Panc1 (cell line): ENCODE data around the gene MYLK. TPM values are rescaled to one million over a fixed set of nuclear protein-coding genes. Genes with fewer than 3 reads are reported as not detected.

Source experiments
- ATAC-seq: fragments of 200-7000 bp; cut with Tn5 transposase; 2 replicates; pipeline ENCODE4 v1.9.1; 2020; ENCODE audit warnings: mild to moderate bottlenecking, moderate library complexity
- BruUV-seq: library from RNA; stranded (reverse); fragments of 400-500 nt; replicated peaks from 2 replicates; lab custom pipeline; 2021; lab: Mats Ljungman, UMichigan
- CTCF ChIA-PET: fragments of 300-600 bp; sonication (Branson Sonifier 250); formaldehyde crosslinking; loops from one replicate; lab custom pipeline; 2022; ENCODE audit warnings: antibody characterized with exemption; lab: Charles Lee
- POLR2A ChIA-PET: fragments of 300-600 bp; sonication (Branson Sonifier 250); formaldehyde crosslinking; loops from one replicate; lab custom pipeline; 2022; ENCODE audit warnings: antibody characterized with exemption; lab: Charles Lee
- DNase-seq: peaks from one replicate; pipeline ENCODE4 v3.0.0-alpha.2; 2010; ENCODE audit warnings: low read depth, low spot score
- H3K27ac ChIP-seq: 2 replicates; pipeline ENCODE4 v1.5.1; 2011; ENCODE audit warnings: mild to moderate bottlenecking, low read length, inconsistent platforms
- H3K27me3 ChIP-seq: fragments of 200-500 bp; sonication (Bioruptor generic); 2 replicates; pipeline ENCODE4 v1.6.0; 2014; ENCODE audit warnings: low read length, inconsistent platforms; ENCODE audit not compliant: control insufficient read depth, insufficient read depth
- H3K36me3 ChIP-seq: fragments of 200-500 bp; sonication (Bioruptor generic); 2 replicates; pipeline ENCODE4 v1.5.1; 2014; ENCODE audit warnings: inconsistent platforms, mild to moderate bottlenecking, low read length, moderate library complexity; ENCODE audit not compliant: control insufficient read depth, insufficient read depth
- H3K4me1 ChIP-seq: 2 replicates; pipeline ENCODE4 v1.5.1; 2011; ENCODE audit warnings: inconsistent platforms, mild to moderate bottlenecking, low read length, moderate library complexity; ENCODE audit not compliant: control insufficient read depth, insufficient read depth
- H3K4me3 ChIP-seq, 2 experiments: 2 replicates each; pipeline ENCODE4 v1.5.1; 2011 to 2012; ENCODE audit warnings: low read depth in 2 of 2, low read length in 2 of 2, mild to moderate bottlenecking in 2 of 2, inconsistent platforms in 1 of 2, moderate library complexity in 1 of 2
- H3K9me3 ChIP-seq: fragments of 200-500 bp; sonication (Bioruptor generic); 2 replicates; pipeline ENCODE4 v1.5.1; 2014; ENCODE audit warnings: low read depth, mild to moderate bottlenecking, inconsistent platforms, low read length, moderate library complexity; ENCODE audit not compliant: control insufficient read depth, insufficient read depth
- CTCF ChIP-seq: fragments of 450-650 bp; IDR thresholded peaks from 2 replicates; pipeline ENCODE4 v1.5.1; 2017; ENCODE audit warnings: mild to moderate bottlenecking
- POLR2AphosphoS5 ChIP-seq: IDR thresholded peaks from 2 replicates; pipeline ENCODE4 v1.6.1; 2012; ENCODE audit warnings: mild to moderate bottlenecking, low read depth, low read length, moderate library complexity
- SIN3A ChIP-seq: IDR thresholded peaks from 2 replicates; pipeline ENCODE4 v1.6.1; 2012; ENCODE audit warnings: low read depth, mild to moderate bottlenecking, low read length, moderate library complexity, borderline replicate concordance; ENCODE audit not compliant: insufficient read depth
- TCF7L2 ChIP-seq: IDR thresholded peaks from 2 replicates; pipeline ENCODE4 v1.6.1; 2011; ENCODE audit warnings: mild to moderate bottlenecking, low read depth, low read length, inconsistent platforms
- in situ Hi-C: cut with HindIII; loops from 2 replicates; pipeline ENCODE4 v1.10.0; 2016; ENCODE audit warnings: low sequenced_read_pairs, low pct_unique_long_range_greater_than_20kb
- intact Hi-C: fragments of 100-400 bp; cut with micrococcal nuclease; formaldehyde crosslinking; loops from one replicate; pipeline ENCODE4 v1.10.0; 2022; ENCODE audit not compliant: unreplicated experiment
- total RNA-seq: library from RNA; stranded (reverse); gene quantifications from one replicate; pipeline ENCODE4 v1.2.1, GENCODE V29; 2021; ENCODE audit not compliant: unreplicated experiment
- TF ChIP-seq, protein P1 (sequence below), 2 experiments: IDR thresholded peaks; 2 replicates each; pipeline ENCODE4 v1.6.1; 2011 to 2012; ENCODE audit warnings: low read depth in 2 of 2, control low read depth in 1 of 2, low read length in 1 of 2, mild to moderate bottlenecking in 1 of 2, moderate library complexity in 1 of 2; ENCODE audit not compliant: insufficient read depth in 1 of 2

Gene MYLK
- total RNA-seq, 1 experiment from 2014 or later: 29.7 TPM

- Histone ChIP-seq H3K9me3 (no peaks in the 10 kb centered on the region), H3K4me1 (no peaks in the 10 kb centered on the region), H3K27ac (no peak overlapping the region), H3K27me3 (no peaks in the 10 kb centered on the region), H3K4me3 (no peak overlapping the region), H3K36me3 (no peaks in the 10 kb centered on the region)
- ChIA-PET CTCF (no interaction called here), POLR2A (no interaction called here)
- in situ Hi-C loops: no loop called here
- ATAC-seq (no peak), DNase-seq (no peak)
- TF ChIP-seq, protein P1, sequence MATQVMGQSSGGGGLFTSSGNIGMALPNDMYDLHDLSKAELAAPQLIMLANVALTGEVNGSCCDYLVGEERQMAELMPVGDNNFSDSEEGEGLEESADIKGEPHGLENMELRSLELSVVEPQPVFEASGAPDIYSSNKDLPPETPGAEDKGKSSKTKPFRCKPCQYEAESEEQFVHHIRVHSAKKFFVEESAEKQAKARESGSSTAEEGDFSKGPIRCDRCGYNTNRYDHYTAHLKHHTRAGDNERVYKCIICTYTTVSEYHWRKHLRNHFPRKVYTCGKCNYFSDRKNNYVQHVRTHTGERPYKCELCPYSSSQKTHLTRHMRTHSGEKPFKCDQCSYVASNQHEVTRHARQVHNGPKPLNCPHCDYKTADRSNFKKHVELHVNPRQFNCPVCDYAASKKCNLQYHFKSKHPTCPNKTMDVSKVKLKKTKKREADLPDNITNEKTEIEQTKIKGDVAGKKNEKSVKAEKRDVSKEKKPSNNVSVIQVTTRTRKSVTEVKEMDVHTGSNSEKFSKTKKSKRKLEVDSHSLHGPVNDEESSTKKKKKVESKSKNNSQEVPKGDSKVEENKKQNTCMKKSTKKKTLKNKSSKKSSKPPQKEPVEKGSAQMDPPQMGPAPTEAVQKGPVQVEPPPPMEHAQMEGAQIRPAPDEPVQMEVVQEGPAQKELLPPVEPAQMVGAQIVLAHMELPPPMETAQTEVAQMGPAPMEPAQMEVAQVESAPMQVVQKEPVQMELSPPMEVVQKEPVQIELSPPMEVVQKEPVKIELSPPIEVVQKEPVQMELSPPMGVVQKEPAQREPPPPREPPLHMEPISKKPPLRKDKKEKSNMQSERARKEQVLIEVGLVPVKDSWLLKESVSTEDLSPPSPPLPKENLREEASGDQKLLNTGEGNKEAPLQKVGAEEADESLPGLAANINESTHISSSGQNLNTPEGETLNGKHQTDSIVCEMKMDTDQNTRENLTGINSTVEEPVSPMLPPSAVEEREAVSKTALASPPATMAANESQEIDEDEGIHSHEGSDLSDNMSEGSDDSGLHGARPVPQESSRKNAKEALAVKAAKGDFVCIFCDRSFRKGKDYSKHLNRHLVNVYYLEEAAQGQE (IDR thresholded peaks at IDR 0.05; ENCODE audit: insufficient read depth in 1 of 2, low read depth in 2 of 2, low read length in 1 of 2): no peak
- TF ChIP-seq CTCF (no peak), TCF7L2 (no peak), POLR2AphosphoS5 (no peak), SIN3A (no peak)
- intact Hi-C loops: no loop called here
- no TSS peak for BruUV-seq
Measured at GRCh38 chr3:123621850-123622189, 262.3 kb downstream of the MYLK start.

DNA sequence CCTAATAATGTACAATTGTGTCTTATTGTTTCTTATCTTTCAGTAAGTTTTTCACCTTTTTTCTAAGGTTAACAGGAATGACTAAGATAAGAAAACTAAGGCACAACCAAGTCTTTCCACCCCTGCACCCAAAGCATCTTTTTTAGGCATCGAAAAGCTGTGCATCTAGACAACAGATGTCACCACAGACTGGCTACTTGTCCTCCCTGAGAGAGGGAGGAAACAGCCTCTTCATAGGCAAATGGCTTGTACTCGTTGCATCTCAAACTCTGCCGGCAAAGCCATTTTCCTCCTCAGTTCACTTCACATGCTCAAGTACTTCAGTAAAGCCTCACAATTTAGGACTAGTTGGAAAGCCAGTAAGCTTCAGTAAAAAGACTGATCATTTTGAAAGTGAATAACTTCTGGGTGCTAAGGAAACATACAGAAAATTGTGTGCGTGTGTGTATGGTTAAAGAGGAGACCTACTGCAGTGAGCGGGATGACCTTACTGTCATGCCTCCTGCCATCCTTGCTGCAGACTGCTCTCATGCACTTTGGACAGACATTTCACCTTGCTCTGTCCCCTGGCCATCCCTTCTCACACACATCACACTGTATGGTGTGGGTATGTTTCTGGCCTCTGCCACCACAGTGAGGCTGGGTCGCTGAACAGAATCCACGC lies 262.8 kb downstream of the MYLK start:
- H3K9me3 ChIP-seq: no peaks in the 10 kb centered on the region
- no peaks in the 10 kb centered on the region for H3K4me1 ChIP-seq
- no peak; the same call in 1 of the 2 replicates for ATAC-seq
- no peak for TF ChIP-seq SIN3A
- TF ChIP-seq TCF7L2: no peak
- TF ChIP-seq, protein P1 (IDR thresholded peaks at IDR 0.05; ENCODE audit: insufficient read depth in 1 of 2, low read depth in 2 of 2, low read length in 1 of 2): no peak
- no peak for TF ChIP-seq POLR2AphosphoS5
- no peak for TF ChIP-seq CTCF
- CTCF ChIA-PET: no interaction called here
- no TSS peak for BruUV-seq
- H3K27ac ChIP-seq: no peak overlapping the region
- in situ Hi-C loops (no loop called here), intact Hi-C loops (no loop called here)
- POLR2A ChIA-PET: no interaction called here
- DNase-seq: no peak
- no peaks in the 10 kb centered on the region for H3K36me3 ChIP-seq
- no peak overlapping the region for H3K4me3 ChIP-seq
- no peaks in the 10 kb centered on the region for H3K27me3 ChIP-seq
